Stimulated activated CD8-positive, alpha-beta memory T cell treated with anti-CD3 and anti-CD28 coated beads, Interleukin-7, amount 100 ng/mL, for 1 hour (primary cell): ENCODE results near the gene SLC29A3.
"Not testable (repeated sequence)": the region's sequence is repeated elsewhere in the genome, so short reads cannot be mapped to it uniquely, and the experiment has no call there.

Source experiments
- DNase-seq, 2 donors: peaks; one replicate each; pipeline ENCODE4 v3.0.0-alpha.2; 2020; ENCODE audit warnings: low read depth in 2 of 2

SLC29A3 gene

GRCh38 chr10:71319042-71319799 lies at the start of gene SLC29A3:
TSS of gene SLC29A3 (plus strand) at chr10:71319259. CDS start at chr10:71319310, 51 bp downstream.
- peak; percentile 61 to 62 for DNase-seq

- no peak for DNase-seq
Observed at GRCh38 chr10:71269301-71270288, 49.5 kb upstream of the SLC29A3 start.

- no peak for DNase-seq
Observed at GRCh38 chr10:71270301-71271220, 48.5 kb upstream of the SLC29A3 start.

- no peak for DNase-seq
Observed at GRCh38 chr10:71271662-71272055, 47.4 kb upstream of the SLC29A3 start.

GRCh38 chr10:71272056-71272771 lies 46.8 kb upstream of the SLC29A3 start:
- no peak for DNase-seq

GRCh38 chr10:71272974-71273373 lies 46.1 kb upstream of the SLC29A3 start:
- DNase-seq: not testable (repeated sequence)

GRCh38 chr10:71273506-71273905 lies 45.6 kb upstream of the SLC29A3 start:
- no peak for DNase-seq

- no peak for DNase-seq
Observed at GRCh38 chr10:71274901-71275796, 43.9 kb upstream of the SLC29A3 start.

- DNase-seq: no peak
Observed at GRCh38 chr10:71276873-71277272, 42.2 kb upstream of the SLC29A3 start.

- DNase-seq: no peak
Observed at GRCh38 chr10:71277914-71278665, 41.0 kb upstream of the SLC29A3 start.

GRCh38 chr10:71278691-71279588 lies 40.1 kb upstream of the SLC29A3 start:
- DNase-seq: no peak

- no peak for DNase-seq
Observed at GRCh38 chr10:71279590-71280170, 39.4 kb upstream of the SLC29A3 start.

- no peak for DNase-seq
Observed at GRCh38 chr10:71280216-71280615, 38.8 kb upstream of the SLC29A3 start.

GRCh38 chr10:71280825-71281224 lies 38.2 kb upstream of the SLC29A3 start:
- no peak for DNase-seq

GRCh38 chr10:71281646-71282322 lies 37.3 kb upstream of the SLC29A3 start:
- no peak for DNase-seq

- DNase-seq: no peak
Observed at GRCh38 chr10:71282323-71282680, 36.8 kb upstream of the SLC29A3 start.

- no peak for DNase-seq
Observed at GRCh38 chr10:71283410-71283809, 35.6 kb upstream of the SLC29A3 start.
